GM19324 (cell line): ENCODE results near the gene EEFSEC.

Source experiments
- ATAC-seq: cut with Tn5 transposase; IDR thresholded peaks from one replicate; pipeline ENCODE4 v1.9.1; 2021; ENCODE audit warnings: mild to moderate bottlenecking, moderate library complexity; ENCODE audit not compliant: unreplicated experiment, low FRiP score

EEFSEC gene

DNA sequence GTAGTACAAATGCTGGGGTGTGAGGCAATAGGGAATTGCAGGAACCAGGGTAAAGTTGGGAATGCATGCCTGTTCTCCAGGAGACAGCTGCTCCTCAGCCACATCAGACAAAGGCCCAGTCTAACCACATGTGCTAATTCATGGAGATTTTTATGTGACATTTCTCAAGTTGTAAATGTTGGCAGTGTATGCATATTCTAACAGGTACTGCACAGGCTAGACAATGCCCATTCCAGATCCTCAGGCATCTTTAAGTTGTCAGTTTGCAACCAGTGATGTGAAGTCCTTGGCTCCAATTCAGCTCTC is 84.9 kb downstream of the EEFSEC start:
- ATAC-seq = no peak

DNA sequence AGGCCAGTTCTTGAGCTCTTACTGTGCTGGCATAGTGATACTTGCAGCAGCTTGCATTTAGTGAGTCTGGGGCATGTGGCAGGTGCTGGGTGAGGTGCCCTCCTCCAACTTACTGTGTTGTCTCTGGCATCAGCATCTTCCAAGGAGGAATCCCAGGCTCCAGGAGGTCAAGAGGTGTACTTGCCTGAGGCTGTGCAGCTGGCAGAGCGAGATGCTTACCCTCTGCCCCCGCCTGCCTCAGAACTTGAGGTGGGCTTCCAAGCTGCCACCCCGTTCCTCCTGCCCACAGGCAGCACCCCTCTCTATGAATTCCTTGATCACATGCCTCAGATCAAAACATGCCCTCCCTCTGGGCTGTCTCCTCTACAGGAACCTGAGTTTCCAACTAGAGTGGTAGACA is 86.0 kb downstream of the EEFSEC start:
- no peak for ATAC-seq

DNA sequence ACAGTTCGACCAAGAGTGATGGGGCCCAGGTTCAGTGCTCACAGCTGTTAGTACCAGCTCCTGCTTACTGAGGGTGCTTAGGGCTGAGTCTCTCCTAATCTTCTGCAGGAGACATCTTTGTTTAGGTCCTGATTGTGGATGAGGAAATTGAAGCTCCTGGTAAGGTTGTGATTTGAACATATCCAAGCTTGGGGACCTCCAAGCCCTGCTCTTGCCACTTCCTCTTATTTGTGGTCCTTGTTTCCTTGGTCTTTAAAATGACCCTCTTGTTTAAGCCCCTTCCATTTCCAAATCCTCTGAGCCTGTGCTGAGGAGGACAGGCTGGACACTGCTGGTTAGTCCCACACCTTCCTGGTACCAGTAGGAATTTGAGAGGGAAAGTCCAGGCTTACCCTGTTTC is 87.0 kb downstream of the EEFSEC start:
- ATAC-seq = no peak

DNA sequence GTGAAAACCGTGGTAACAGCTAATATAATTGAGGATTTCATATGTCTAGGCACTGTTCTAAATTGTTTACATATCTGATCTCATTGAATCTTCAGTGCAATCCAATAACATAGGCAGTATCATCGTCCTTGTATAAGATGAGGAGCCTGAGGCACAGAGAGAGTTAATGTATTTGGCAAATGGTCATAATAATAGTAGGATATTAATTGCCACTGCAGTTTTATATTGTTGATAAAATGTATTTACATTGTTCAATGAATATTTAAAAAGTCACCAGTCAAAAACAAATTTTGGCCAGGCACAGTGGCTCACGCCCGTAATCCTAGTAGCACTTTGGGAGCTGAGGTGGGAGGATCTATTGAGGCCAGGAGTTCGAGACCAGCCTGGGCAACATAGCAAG is 88.5 kb downstream of the EEFSEC start:
- no peak for ATAC-seq

DNA sequence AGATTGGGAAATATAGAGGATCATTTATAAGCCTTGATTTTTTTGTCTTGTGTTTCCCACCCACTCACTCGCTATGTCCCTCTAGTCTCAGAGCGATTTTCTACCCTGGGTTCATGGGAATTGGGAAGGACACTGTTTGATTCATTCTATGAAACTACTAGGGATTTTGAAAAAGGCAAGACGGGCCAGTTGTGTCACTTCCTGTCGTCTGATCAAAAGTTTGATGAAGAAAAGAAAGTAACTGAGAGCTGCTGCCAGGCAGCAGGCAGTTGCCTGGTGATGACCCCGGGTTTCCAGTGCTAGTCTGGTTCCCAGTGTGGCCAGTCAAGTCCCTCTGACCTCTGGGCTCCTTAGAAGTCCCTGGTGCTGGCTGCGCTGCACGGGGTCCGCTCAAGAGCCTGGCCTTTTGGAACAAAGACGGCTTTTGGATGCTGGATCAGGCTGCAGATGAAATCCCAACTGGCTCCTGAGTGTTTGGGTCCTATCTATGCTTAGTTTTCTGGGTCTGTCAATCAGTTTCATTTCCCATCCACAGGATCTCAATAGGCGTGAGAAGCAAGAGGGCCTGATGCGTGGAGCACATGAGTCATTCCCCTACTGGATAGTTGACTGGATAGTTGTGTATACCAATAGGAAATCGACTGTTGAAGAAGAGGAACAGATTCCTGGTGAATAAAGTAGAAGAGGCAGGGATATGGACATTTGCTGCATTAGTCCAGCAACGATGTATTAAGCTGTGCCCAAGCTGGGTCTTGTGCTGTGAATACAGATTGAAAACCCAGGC is 89.7 kb downstream of the EEFSEC start:
- ATAC-seq = no peak

DNA sequence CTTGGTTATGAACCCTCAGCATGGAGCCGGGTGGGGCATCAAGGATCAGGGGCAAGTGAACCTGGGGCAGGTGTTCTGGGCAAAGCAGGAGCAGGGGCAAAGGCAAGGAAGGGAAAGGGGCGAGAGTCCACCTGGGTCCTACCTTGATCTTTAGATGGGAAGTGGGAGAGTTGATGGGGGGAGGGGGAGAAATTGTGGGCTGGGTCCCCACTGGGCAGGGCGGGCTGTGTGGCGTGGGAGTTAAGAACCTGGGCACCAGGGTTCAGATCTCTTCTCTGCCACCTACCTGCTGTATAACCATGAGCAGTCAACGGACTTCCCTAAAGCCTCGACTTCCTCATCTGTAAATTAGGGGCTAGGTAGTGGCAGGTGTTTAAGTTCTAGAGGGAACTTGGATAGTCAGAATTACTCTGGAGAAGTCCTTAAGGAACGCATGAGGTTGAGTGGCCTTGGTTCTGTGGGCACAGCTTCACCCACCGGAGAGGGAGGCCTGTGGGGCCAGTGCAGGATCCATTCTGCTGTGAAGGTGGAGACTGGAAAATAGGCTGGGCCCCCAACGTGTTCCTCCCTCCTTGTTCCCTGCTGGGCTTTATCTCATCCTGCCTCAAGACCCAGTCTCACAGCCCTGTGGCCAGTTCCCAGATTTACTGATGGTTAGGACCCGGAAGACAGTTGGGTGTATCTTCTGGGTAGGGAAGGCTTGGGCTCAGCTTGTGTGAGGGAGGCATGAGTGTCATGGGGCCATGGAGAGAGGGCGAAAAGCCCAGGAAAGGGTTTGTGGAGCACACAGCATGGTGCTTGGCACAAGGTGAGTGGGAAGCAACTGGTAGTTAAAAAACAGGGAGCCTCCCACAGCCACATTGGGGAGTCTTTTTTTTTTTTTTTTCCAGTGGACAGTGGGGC is 90.6 kb downstream of the EEFSEC start:
- ATAC-seq = no peak

DNA sequence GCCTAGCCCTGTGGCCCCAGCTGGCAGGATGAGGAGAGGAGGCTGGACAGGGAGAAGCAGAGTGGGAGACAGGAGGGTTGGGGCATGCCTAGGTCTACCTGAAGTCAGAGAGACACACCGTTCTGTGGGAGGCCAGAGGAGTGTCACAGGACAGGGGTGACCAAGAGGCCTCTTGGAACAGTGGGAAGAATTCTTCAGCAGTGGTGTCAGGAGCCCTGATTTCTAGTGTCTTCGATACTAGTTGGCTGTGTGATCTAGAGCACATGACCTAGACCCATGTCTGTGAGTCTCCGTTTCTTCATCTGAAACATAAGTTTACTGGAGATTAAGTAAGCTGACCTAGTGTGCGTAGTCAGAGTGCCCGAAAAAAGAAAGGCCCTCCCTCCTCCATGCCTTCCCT is 92.2 kb downstream of the EEFSEC start:
- ATAC-seq = no peak

DNA sequence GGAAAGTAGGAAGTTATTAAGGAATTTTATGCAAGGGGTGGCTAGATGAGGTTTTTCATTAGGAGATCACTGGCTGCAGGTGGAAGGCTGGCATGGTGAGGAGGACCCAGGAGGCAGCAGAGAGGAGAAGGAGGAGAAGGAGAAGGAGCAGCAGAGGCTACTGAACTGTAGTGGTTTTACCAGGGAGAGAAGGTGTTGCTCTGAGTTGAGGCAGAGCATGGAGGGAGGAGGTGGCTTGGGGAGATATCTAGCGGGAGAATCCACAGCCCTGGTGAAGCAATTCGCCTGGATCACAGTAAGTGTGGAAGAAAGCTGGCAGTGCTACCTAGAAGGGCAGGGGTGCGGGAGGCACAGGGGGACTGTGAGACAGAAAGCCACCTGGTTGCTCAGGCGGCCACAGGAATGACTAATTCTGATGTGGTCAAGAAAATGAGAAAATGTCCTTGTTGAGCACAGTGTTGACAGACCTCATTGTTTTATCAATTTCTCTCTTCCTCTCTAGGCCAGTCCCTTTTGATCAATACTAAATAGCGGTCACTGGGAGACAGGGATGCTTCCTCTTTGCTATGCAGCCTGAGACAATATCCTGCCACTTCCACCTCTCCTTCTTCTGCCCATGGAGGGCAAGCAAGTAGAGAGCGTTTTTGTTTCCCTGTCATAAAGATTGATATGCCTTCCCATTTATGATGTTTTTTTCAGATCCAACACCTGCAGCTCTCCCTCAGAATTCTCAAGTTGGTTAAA is 94.6 kb downstream of the EEFSEC start:
- no peak for ATAC-seq

DNA sequence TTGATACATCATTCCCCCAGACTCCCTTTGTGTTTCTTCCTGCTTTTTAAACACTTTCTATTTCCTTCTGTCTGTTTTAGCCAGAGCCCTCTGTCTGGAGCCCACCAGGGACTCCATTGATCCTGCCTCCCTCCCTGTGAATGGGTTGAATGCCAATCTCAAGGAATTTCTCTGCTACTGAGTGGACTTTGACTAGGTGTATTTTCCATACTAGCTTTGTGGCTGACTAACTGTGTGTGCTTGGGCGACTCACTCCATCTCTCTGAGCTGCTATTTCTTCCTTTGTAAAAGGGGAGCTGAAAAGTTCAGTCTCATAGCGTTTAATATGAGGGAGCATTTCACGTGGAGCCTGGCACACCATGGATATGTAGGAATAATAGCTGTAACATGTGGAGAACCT is 98.8 kb downstream of the EEFSEC start:
- no peak for ATAC-seq

DNA sequence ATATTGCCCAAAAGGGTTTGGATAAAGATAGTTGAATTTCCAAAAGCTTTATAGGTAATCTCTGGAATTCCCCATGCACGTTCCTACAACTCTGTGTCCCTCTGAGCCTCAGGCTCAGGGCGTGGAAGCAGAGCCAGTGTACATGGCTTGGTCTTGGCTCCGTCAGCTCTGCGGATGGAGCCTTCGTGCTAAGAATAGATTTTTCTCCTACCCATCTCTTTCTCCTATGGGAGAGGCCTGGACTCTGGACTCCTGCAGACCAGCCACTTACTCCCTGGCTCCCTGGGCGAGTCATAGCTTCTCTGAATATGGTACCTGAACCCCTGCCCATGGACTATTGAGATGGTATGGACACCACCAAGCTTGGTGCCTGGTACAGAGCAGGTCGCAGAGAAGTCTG is 99.9 kb downstream of the EEFSEC start:
- ATAC-seq = no peak

DNA sequence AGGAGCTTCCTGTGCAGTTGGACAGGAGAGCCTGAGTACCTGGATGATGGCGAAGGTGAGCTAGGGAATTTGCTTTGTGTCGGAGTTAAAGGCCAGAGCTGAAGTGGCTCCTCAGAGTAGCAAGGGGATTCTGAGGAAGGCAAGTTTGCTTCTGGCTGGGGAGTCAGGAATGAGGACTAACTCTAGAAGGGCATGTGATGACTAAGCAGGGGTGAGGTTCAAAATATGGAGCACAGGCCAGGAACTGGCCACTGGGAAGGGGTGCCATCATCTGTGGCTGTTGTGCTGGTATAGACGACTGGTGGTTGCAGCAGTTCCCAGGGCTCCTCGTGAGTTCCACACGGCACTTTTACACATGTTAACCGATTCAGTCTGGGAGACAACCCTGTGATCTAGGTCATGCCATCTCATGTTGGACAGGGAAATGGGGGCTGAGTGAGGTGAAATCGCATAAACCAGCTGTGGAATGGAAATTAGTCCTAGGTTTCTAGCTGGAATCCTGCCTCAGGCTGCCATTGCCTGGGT is 100.8 kb downstream of the EEFSEC start:
- no peak for ATAC-seq

DNA sequence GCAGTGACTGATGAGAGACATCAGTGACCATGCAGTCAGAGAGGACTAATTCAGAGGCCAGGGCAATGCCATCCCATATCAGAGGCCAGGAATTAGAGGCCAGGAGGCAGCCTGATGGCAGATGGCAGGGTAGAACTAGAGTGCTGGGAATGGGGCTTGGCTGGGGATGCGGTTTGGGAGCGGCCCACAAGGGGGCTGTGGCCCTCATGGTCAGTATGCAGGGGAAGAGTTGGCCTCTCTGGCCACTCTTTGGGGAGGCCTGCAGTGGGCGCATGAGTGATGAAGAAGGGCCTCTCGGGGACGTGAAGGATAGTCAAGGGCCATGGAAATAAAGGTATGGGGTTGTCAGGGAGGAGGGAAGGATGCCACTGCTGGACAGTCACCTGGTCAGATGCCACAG is 101.7 kb downstream of the EEFSEC start:
- no peak for ATAC-seq

DNA sequence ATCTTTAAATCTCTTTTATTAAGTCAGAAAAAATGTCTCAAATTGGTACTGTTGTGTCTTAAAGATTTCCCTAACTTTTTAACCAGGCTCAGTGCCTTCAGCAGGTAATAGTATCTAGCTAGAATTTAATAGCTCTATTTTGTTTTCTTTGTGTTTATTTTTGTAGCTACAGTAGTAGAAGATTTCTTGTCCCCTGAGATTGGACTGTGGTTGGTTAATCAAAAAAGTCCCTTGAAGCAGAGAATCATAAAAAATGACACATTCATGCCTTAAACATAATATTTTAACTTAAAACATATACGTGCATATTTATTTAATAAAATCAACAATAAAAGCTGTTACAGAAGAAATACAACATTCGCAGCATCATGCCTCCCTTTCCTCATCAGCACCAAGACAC is 102.8 kb downstream of the EEFSEC start:
- no peak for ATAC-seq

DNA sequence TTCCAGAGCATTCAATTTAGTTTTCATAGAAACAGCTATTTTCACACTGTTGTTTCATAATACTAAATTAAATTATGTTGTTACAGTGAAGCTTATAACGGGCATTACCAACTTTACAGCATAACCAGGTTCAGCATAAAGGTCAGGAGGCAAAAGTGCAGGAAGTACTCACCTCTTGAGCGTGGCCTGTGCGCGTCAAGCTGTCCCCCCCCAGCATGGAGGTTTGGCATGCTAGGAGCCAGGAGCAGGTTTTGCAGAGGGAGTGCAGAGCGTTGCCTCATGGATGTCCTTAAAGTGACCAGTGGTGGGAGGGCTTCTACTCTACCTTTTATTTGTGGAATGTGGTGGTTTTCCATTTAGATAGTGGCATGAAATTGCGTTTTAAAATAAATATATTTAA is 104.4 kb downstream of the EEFSEC start:
- ATAC-seq = no peak

DNA sequence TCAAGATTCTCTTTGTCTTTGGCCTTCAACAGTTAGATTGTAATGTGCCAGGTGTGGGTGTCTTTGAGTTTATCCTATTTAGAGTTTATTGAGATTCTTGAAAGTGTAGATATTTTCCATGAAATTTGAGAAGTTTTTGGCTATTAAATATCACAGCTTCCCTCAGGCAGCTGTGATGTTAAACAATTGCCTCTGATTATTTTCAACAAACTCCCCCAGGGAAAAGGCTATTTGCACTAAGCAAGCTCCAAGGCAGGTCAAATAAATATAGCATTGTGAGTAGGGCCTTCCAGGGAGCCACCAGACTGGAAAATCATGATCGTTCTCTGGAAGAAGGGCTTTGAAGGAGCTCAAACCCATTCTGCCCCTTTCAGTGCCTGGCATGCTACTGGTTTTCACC is 107.0 kb downstream of the EEFSEC start:
- ATAC-seq = no peak

DNA sequence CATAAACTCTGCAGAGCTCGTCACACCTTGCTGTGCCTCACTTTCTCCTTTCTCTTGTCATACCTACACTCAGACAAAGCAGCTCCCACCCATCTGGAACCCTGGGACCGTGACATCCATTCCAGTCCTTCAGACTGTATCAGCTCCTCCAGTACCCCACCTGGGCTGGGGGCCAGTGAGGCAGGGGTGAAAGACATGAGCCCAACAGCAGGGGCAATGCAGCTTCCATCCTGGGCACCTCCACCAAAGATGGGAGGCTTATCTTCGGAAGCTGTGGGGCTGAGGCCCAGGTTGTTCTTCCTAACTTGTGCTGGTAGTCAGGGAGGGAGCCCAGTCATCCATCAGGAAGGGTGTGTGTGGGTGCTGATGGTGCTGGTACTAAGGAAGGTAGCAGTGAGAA is 109.2 kb downstream of the EEFSEC start:
- ATAC-seq = no peak

DNA sequence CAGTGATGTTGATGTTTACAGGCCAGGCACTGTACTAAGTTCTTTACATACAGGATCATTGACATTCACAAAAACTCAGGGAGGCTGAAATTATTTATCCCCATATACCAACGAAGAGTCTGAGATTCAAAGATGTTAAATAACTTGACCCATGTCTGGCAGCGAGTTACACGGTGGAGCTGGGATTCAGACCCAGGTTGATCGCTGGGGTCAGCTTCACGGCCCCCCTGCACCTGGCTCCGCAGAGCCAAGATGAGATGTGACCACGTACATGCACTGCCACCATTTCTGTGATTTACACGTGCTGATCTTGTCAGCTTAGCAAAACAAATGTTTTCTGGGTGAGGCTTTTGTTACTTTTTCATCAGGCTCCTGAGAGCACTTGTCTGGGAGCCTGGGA is 109.8 kb downstream of the EEFSEC start:
- ATAC-seq = no peak

DNA sequence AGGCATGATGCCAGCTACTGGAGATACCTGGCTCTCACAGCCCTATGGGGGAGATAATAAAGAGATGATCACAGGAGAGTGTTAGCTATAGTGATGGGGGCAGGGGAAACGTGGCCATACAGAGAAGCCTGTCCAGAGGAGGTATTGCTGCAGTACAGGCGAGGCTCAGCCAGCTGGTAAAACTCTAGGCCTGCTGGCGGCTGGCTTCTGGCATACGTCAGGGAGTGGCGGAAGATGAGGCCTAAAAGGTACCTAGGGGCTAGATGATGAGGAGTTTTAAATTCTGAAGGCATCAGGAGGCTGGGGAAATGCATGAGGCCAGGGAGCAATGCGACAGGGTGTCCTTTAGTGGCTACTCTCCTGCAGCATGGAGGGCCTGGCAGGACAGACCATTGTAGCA is 110.7 kb downstream of the EEFSEC start:
- ATAC-seq = no peak

DNA sequence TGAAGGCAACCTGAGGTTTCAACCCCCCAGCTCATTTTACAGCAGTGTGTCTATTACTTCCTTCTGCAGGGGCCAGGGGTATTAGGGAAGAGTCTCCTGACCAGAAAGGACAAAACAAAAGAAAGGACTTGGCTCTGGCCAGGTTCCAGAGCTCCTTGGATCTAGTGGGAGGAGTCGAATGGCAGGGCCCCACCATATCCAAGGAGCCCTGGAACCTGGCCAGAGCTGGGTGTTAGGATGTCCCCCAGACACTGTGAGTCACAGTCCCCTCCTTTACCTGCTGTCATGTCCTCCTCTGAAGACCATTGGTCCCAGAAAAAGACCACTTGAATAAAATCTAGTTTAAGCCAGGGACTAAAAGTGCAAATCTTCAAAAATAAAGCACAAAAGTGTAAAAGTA is 113.2 kb downstream of the EEFSEC start:
- ATAC-seq = no peak

DNA sequence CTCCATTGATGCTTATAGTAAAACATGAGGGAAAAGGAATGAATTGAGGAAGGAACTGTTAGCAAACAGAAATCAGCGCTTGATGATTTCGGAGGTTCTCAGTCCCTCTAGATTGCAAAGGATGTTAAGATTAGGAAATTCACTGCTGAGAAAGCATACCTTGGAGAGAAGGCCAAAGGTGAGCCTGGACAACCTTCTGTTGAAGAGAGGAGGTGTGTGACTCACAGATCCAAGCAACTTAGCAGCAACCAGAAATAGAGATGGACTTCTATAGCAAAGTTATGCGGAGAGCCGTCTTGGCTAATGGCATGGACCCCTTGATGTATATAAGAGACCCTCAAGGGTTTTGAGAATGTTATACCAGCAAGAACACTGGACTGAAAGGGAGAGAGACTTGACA is 114.3 kb downstream of the EEFSEC start:
- ATAC-seq = no peak
